GM13977 (cell line): ENCODE data around the gene AP4E1.

ENCODE experiments used
- DNase-seq: peaks from one replicate; pipeline ENCODE4 v3.0.0; 2012; ENCODE audit warnings: low spot score
- in situ Hi-C: fragments of 300-500 bp; cut with MboI; formaldehyde crosslinking; loops from one replicate; pipeline ENCODE4 v1.12.0; 2022; ENCODE audit warnings: low sequenced_read_pairs, low pct_unique_long_range_greater_than_20kb, mixed read lengths, inconsistent platforms; ENCODE audit not compliant: unreplicated experiment
- TF ChIP-seq, protein P1 (sequence below): IDR thresholded peaks from 2 replicates; pipeline ENCODE4 v1.5.1; 2012; ENCODE audit warnings: mild to moderate bottlenecking, control low read depth; ENCODE audit not compliant: insufficient read depth; ENCODE audit errors: extremely low read depth, missing control alignments

AP4E1 gene

DNA sequence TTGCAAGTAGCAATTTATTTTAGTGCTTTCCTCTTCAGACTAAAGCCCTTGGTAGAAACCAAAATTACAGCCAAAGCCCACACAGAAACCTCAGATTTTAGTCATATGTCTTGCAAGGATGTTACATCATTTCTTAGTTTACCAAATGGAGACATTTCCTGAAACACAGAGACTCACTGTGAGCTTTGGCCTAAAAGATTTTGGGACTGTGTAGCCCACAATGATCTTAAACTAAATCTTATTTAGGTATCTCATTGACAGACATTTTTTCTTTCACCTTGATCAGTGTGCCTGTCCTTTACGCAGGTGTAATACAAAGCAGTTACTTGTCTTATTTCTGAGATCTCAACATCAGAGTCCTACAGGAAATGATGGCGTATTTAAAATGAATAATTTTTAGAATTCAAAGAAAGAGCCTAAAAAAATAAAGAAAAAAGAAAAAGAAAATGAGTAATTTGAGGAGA, 27.8 kb upstream of the AP4E1 start:
- DNase-seq = peak; percentile 56
- in situ Hi-C loops = no loop called here
- TF ChIP-seq, protein P1, sequence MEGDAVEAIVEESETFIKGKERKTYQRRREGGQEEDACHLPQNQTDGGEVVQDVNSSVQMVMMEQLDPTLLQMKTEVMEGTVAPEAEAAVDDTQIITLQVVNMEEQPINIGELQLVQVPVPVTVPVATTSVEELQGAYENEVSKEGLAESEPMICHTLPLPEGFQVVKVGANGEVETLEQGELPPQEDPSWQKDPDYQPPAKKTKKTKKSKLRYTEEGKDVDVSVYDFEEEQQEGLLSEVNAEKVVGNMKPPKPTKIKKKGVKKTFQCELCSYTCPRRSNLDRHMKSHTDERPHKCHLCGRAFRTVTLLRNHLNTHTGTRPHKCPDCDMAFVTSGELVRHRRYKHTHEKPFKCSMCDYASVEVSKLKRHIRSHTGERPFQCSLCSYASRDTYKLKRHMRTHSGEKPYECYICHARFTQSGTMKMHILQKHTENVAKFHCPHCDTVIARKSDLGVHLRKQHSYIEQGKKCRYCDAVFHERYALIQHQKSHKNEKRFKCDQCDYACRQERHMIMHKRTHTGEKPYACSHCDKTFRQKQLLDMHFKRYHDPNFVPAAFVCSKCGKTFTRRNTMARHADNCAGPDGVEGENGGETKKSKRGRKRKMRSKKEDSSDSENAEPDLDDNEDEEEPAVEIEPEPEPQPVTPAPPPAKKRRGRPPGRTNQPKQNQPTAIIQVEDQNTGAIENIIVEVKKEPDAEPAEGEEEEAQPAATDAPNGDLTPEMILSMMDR = no peak

DNA sequence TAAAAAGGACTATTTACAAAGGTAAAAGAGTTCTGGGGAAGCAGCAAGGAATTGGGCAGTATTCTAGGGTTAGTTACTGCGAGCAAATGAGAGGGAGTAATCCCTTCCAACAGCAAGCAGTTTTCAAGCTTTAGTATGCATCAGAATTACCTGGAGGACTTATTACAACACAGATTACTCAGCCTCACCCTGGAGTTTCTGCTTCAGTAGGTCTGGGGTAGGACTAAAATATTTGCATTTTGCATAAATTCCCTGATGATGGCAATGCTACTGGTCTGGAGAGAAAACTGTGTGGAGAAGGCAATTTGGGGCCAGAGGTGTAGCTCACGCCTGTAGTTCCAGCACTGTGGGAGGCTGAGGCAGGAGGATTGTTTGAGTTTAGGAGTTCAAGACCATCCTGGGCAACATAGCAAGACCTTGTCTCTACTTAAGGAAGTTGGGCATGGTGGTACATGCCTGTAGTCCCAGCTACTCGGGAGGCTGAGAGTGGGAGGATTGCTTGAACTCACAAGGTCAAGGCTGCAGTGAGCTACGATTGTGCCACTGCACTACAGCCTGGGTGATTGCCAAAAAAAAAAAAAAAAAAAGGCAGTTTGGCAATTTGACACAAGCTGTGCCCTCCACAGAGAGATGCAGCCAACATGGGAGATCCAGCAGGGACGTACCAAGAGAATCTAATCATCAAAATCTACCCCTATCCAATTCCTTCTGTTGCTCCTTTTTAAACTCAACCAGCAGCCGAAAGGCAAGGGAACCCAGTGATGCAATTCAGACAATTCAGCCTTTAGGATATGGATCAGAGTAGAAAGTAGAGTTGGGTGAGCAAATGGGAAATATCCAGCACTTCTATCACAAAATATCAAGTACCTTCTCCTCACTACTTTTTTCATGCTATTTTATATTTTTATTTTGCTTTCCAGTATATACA, 27.1 kb upstream of the AP4E1 start:
- TF ChIP-seq, protein P1 = no peak
- DNase-seq = no peak
- in situ Hi-C loops = no loop called here

DNA sequence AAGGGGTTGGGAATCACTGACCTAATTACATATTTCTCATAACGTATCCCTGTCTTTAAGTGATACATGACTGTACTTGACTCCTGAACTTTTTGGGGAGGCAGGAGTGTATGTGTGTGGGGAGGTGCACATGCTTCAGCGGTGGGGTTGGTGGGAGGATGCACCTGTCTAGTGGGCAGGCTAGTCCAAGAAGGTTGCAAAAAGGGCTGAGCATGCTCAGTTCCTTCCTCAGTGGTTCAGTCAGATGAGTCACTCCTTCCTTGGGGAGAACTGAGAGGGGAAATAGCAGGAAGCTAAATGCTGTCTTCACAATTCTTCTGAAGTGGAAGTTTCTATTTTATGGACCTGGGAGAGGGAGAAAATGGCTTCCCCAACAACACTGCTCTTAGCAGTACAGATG, 24.6 kb upstream of the AP4E1 start:
- TF ChIP-seq, protein P1 = no peak
- no peak for DNase-seq
- in situ Hi-C loops = no loop called here

- no peak for DNase-seq
- in situ Hi-C loops = no loop called here
- TF ChIP-seq, protein P1 = no peak
These were observed 23.9 kb upstream of the AP4E1 start for GRCh38 chr15:50884540-50884939.

DNA sequence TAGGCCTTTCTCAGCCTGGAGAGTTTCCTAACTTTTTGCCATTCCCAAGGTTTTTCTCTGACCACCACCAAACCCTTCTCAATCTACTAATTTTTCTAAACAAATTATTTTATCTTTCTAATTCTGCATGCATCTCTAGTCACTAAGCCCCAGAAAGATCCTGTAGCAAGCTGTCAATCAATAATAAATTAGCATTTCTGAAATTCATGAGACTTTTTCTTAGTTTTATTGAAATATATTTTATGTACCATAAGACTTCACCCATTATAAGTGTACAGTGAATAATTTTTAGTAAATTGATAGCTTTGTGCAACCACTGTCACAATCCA, 22.4 kb upstream of the AP4E1 start:
- in situ Hi-C loops = no loop called here

DNA sequence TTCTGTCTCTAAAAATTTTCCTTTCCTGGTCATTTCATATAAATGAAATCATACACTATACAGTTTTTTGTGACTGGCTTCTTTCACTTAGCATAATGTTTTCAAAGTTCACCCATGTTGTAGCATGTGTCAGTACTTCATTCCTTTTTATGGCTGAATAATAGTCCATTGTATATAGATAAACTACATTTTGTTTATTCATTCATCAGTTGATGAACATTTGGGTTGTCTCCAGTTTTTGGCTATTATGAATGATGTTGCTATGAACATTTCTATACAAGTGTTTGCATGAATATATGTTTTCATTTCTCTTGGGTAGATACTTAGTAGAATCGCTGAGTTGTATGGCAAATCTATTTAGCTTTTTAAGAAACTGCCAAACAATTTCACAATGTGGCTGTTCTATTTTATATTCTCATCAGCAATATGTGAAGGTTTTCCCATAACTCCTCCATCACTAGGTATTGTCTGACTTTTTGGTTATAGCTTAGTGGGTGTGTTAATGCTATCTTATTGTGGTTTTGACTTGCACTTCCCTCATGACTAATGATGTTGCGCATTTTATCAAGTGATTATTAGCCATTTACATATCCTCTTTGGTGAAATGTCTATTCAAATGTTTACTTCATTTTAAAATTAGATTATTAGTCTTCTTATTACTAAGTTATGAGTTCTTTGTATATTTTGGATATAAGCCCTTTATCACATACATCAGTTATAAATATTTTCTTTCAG, 21.7 kb upstream of the AP4E1 start:
- TF ChIP-seq, protein P1 = no peak
- in situ Hi-C loops = no loop called here
- no peak for DNase-seq

More for the DNA sequence above, 22.4 kb upstream of the AP4E1 start:
- DNase-seq = no peak
- TF ChIP-seq, protein P1 = no peak
